Colonic mucosa (tissue), 4 donors: Measurements from ENCODE around the gene KCNN4. TPM values are rescaled to one million over a fixed set of nuclear protein-coding genes. Genes with fewer than 3 reads are reported as not detected.

Experiments used
- DNase-seq: peaks from one replicate; pipeline ENCODE4 v3.0.0-alpha.2; 2020
- H3K27ac ChIP-seq: fragments of 200-600 bp; one replicate; pipeline ENCODE4 v1.8.0; 2021
- H3K27me3 ChIP-seq: fragments of 200-600 bp; one replicate; pipeline ENCODE4 v1.8.0; 2021
- H3K36me3 ChIP-seq: fragments of 200-600 bp; one replicate; pipeline ENCODE4 v1.8.0; 2021
- H3K4me1 ChIP-seq: fragments of 200-600 bp; one replicate; pipeline ENCODE4 v1.8.0; 2021; ENCODE audit warnings: mild to moderate bottlenecking
- H3K4me3 ChIP-seq: fragments of 200-600 bp; one replicate; pipeline ENCODE4 v1.8.0; 2021
- H3K9ac ChIP-seq, 2 donors: one replicate each; pipeline ENCODE4 v1.7.0; 2013; ENCODE audit warnings: control low read depth in 2 of 2, low read depth in 2 of 2, low read length in 2 of 2
- H3K9me3 ChIP-seq: fragments of 200-600 bp; one replicate; pipeline ENCODE4 v1.8.0; 2021
- intact Hi-C: fragments of 100-400 bp; cut with DNase I; formaldehyde crosslinking; loops from one replicate; pipeline ENCODE4 v1.14.1; 2022
- total RNA-seq, 2 donors: library from RNA; stranded (reverse); fragmentation: NEBNext Ultra II Directional in 1 of 2; extraction: Animal tissue kit (Norgen Biotek cat#: 25700) in 1 of 2; gene quantifications; one replicate each; pipeline ENCODE4 v1.2.1, GENCODE V29; 2021
- TF ChIP-seq, protein P1 (sequence below): fragments of 200-600 bp; IDR thresholded peaks from one replicate; pipeline ENCODE4 v1.8.0; 2022; ENCODE audit warnings: antibody characterized with exemption, mild to moderate bottlenecking
- donor health status: healthy.
- donor health status: DM: no; HTN: no; CAD: no.
- donor health status: DM: no; HTN: no; CAD: no.

Gene KCNN4
- total RNA-seq, 2 donors from 2014 or later = 25.4 to 60.9 TPM

DNA sequence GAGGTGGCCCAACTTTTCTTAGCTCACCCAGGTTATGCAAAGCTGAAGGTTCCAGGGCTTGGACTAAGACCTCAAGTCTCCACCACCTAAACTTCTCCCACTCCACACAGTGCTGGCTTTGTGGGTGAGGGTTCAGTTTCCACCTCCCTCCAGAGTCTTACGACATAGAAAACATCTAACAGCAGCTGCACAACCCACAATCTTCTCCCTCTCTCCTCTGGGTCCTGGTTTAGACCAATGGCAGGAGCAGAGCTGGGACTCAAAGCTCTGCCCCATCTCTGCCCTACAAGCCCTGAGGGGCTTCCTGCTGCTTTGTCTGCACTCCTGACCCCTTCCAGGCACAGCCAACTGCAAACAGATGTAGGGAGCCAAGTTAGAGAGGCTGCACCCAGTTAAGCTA, 48.9 kb downstream of the KCNN4 start:
- Histone ChIP-seq H3K36me3 (peaks cover 8% of the 10 kb centered on the region), H3K4me1 (no peaks in the 10 kb centered on the region), H3K27ac (no peak overlapping the region), H3K4me3 (no peak overlapping the region), H3K9ac (no peak overlapping the region), H3K9me3 (no peaks in the 10 kb centered on the region), H3K27me3 (no peaks in the 10 kb centered on the region)
- intact Hi-C loops = no loop called here
- TF ChIP-seq, protein P1, sequence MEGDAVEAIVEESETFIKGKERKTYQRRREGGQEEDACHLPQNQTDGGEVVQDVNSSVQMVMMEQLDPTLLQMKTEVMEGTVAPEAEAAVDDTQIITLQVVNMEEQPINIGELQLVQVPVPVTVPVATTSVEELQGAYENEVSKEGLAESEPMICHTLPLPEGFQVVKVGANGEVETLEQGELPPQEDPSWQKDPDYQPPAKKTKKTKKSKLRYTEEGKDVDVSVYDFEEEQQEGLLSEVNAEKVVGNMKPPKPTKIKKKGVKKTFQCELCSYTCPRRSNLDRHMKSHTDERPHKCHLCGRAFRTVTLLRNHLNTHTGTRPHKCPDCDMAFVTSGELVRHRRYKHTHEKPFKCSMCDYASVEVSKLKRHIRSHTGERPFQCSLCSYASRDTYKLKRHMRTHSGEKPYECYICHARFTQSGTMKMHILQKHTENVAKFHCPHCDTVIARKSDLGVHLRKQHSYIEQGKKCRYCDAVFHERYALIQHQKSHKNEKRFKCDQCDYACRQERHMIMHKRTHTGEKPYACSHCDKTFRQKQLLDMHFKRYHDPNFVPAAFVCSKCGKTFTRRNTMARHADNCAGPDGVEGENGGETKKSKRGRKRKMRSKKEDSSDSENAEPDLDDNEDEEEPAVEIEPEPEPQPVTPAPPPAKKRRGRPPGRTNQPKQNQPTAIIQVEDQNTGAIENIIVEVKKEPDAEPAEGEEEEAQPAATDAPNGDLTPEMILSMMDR = no peak
- DNase-seq = no peak

DNA sequence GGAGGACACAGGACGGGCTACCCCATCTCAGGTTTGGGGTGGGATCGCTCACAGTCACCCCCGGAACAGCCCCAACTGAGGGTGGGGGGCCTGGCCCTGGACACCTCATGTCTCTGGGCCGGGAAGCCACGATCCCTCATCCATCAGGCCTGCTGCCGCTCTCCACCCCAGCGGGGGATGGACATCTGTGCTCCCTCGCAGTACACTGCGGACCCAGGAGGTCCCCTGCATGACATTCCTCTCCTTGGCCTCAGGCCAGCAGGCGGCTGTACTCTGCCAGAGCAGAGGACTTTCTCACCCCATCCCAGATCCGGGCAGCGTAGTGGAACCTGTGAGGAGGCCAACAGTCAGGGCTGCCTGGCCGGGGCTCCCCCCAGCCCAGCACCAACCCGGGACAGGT, 49.4 kb downstream of the KCNN4 start:
- Histone ChIP-seq H3K27me3 (no peaks in the 10 kb centered on the region), H3K9ac (no peak overlapping the region), H3K36me3 (peaks cover 8% of the 10 kb centered on the region), H3K4me3 (no peak overlapping the region), H3K9me3 (no peaks in the 10 kb centered on the region), H3K27ac (no peak overlapping the region), H3K4me1 (no peaks in the 10 kb centered on the region)
- intact Hi-C loops = no loop called here
- DNase-seq = no peak
- TF ChIP-seq, protein P1 = no peak

GRCh38 chr19:43729919-43730318, 50.9 kb downstream of the KCNN4 start:
- H3K27ac ChIP-seq = no peak overlapping the region
- H3K36me3 ChIP-seq = peaks cover 8% of the 10 kb centered on the region
- H3K4me1 ChIP-seq = no peaks in the 10 kb centered on the region
- no peak overlapping the region for H3K4me3 ChIP-seq
- intact Hi-C loops = no loop called here
- no peaks in the 10 kb centered on the region for H3K9me3 ChIP-seq
- TF ChIP-seq, protein P1 = no peak
- H3K9ac ChIP-seq = no peak overlapping the region
- no peak for DNase-seq
- H3K27me3 ChIP-seq = no peaks in the 10 kb centered on the region

- DNase-seq = no peak
- Histone ChIP-seq H3K27ac (no peak overlapping the region), H3K27me3 (no peaks in the 10 kb centered on the region), H3K9ac (no peak overlapping the region), H3K4me3 (no peak overlapping the region), H3K4me1 (no peaks in the 10 kb centered on the region), H3K9me3 (no peaks in the 10 kb centered on the region), H3K36me3 (peaks cover 6% of the 10 kb centered on the region)
- intact Hi-C loops = no loop called here
- TF ChIP-seq, protein P1 = no peak
Measured at GRCh38 chr19:43727593-43727853, 53.2 kb downstream of the KCNN4 start.

DNA sequence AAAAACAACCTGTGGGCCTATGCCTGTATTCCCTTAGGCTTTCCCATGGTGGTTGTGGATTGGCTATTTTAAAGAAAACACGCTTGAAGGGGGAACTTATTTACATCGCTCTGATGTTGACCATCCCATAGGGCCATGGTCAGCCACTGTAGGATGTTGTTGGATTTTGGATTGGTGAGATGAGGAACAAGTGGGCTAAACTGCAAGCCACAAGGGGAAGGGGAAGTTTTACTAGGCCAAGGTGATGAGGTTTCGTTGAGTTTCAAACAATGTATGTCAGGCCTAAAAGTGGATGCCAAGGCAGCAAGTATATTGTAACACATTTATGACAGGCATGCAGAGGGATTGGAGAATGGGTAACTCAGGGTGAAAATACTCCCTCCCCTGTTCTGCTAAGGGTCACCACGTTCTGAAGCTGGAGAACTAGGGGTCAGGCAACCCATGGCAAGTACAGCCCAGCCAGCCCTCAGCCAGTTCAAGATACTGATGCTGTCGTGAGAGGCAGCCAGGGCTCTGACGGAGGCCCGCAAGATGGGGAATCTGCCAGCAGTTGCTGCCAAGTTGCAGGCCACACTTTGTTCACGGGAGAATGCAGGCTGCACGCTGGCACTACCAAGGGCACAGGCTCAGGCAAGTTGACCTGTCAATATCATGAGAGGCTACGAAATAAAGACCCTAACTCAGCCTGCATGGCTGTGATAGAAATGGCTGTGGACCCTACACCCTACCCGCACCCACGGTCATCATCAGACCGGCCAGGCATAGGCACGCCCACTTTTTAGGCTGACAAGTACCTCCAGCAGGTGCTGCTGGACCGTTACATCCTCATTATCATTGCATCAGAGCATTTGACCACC, 53.8 kb downstream of the KCNN4 start:
- no peak overlapping the region for H3K4me3 ChIP-seq
- DNase-seq = no peak
- no peaks in the 10 kb centered on the region for H3K4me1 ChIP-seq
- H3K9ac ChIP-seq = no peak overlapping the region
- H3K36me3 ChIP-seq = peaks cover under 1% of the 10 kb centered on the region
- intact Hi-C loops = no loop called here
- H3K27ac ChIP-seq = no peak overlapping the region
- TF ChIP-seq, protein P1 = no peak
- H3K27me3 ChIP-seq = no peaks in the 10 kb centered on the region
- no peaks in the 10 kb centered on the region for H3K9me3 ChIP-seq
